Transverse colon (tissue), 4 donors: ENCODE measurements around the gene SOS1. TPM values are rescaled to one million over a fixed set of nuclear protein-coding genes. Genes with fewer than 3 reads are reported as not detected.

ENCODE experiments used
- DNase-seq: peaks from one replicate; pipeline ENCODE4 v3.0.0-alpha.2; 2019
- H3K27ac ChIP-seq, 4 donors: fragments of 200-600 bp; sonication (generic); 2 replicates each; pipeline ENCODE4 v1.5.1; 2016 to 2018; ENCODE audit warnings: inconsistent platforms in 4 of 4
- H3K27me3 ChIP-seq: fragments of 200-600 bp; sonication (generic); 2 replicates; pipeline ENCODE4 v1.5.1; 2017; ENCODE audit warnings: inconsistent platforms
- H3K36me3 ChIP-seq, 4 donors: fragments of 200-600 bp; sonication (generic); 2 replicates each; pipeline ENCODE4 v1.5.1; 2017 to 2019; ENCODE audit warnings: inconsistent platforms in 4 of 4
- H3K4me1 ChIP-seq, 4 donors: fragments of 200-600 bp; sonication (generic); 2 replicates each; pipeline ENCODE4 v1.5.1; 2017 to 2020; ENCODE audit warnings: inconsistent platforms in 4 of 4
- H3K4me3 ChIP-seq, 4 donors: fragments of 200-600 bp; sonication (generic); 1 replicate in 1 of 4; 2 replicates in 3 of 4; pipeline versions ENCODE4 v1.5.1 to v1.6.1; 2017 to 2019; ENCODE audit warnings: inconsistent platforms in 4 of 4
- H3K9me3 ChIP-seq, 2 donors: fragments of 200-600 bp; sonication (generic); 2 replicates each; pipeline ENCODE4 v1.5.1; 2017 to 2019; ENCODE audit warnings: inconsistent platforms in 2 of 2
- EP300 ChIP-seq: sonication (generic); formaldehyde crosslinking; IDR thresholded peaks from one replicate; pipeline ENCODE4 v1.6.1; 2017; ENCODE audit warnings: antibody characterized with exemption, low read depth
- POLR2A ChIP-seq: fragments of 450-650 bp; IDR thresholded peaks from one replicate; pipeline ENCODE4 v1.6.1; 2016; ENCODE audit warnings: antibody characterized with exemption, mild to moderate bottlenecking, moderate library complexity
- POLR2AphosphoS5 ChIP-seq, 3 donors: sonication (generic); formaldehyde crosslinking; IDR thresholded peaks; one replicate each; pipeline ENCODE4 v1.6.1; 2016; ENCODE audit warnings: antibody characterized with exemption in 3 of 3
- WGBS, 2 donors: methylation state at CpG; one replicate each; pipeline ENCODE4 v1.1.5; 2018; ENCODE audit warnings: low coverage in 1 of 2; 5-methylcytosine and 5-hydroxymethylcytosine counted together
- in situ Hi-C, 4 donors: fragments of 200-750 bp; cut with MboI; loops; one replicate each; pipeline versions ENCODE4 v1.15.0 to v1.15.1; 2017; ENCODE audit warnings: low sequenced_read_pairs in 3 of 4, low pct_ligation_motif_present in 1 of 4, low pct_unique_long_range_greater_than_20kb in 1 of 4
- intact Hi-C: fragments of 100-400 bp; cut with DNase I; formaldehyde crosslinking; loops from one replicate; pipeline ENCODE4 v1.15.1; 2023; ENCODE audit warnings: low total_unique reads
- total RNA-seq, 4 donors: library from RNA; depleted of rRNA; stranded (reverse); fragments of >200 nt; gene quantifications; one replicate each; pipeline ENCODE4 v1.1.0, GENCODE V29; 2016
- TF ChIP-seq, protein P1 (sequence below), 5 experiments: fragments of 200-600 bp in 3 of 5; fragments of 450-650 bp in 2 of 5; sonication (generic) in 3 of 5; IDR thresholded peaks; 1 replicate in 2 of 5; 2 replicates in 3 of 5; pipeline ENCODE4 v1.5.1; 2016 to 2017; ENCODE audit warnings: antibody characterized with exemption in 5 of 5, inconsistent platforms in 3 of 5, mild to moderate bottlenecking in 2 of 5, moderate library complexity in 1 of 5

SOS1 gene
- total RNA-seq, 4 donors from 2014 or later: 13.9 to 43.8 (median 23.0) TPM

DNA sequence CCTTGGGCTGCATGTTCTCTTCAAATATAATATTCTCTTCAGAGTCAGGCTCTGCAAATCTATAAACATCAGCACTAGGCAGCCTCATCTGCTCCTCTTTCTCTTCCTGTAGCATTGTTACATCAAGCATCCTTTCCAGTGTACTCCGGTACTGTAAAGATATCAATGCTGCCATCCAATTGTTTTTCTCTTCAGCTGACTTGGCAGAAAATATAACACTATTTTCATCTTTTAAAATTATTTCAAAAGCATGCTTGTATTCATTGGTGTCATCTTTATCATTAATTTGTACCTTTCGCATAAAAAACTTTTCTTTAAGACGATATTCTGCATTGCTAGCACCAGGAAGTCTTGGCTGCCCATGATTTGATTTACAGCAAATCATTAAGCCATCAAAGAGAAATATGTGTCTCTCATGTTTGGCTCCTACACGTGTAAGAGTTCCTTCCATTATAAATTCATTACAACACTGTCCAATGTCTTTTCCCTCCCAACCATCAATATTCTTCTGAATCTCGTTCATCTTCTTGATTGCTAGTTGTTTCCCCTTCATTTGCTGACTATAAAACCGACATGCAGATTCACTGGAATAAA, 98.1 kb downstream of the SOS1 start:
- in situ Hi-C loops: no loop called here
- Histone ChIP-seq H3K9me3 (no peaks in the 10 kb centered on the region), H3K27me3 (no peaks in the 10 kb centered on the region), H3K36me3 (peaks cover 0 to 23% (median 4%) of the 10 kb centered on the region in 4 donors), H3K4me3 (no peak overlapping the region), H3K27ac (peak overlapping the region in 1 of 4 donors; percentile 16), H3K4me1 (peaks cover 0 to 12% (median 2%) of the 10 kb centered on the region in 4 donors)
- no peak for DNase-seq
- TF ChIP-seq EP300: no peak
- no peak for TF ChIP-seq POLR2A
- TF ChIP-seq, protein P1, sequence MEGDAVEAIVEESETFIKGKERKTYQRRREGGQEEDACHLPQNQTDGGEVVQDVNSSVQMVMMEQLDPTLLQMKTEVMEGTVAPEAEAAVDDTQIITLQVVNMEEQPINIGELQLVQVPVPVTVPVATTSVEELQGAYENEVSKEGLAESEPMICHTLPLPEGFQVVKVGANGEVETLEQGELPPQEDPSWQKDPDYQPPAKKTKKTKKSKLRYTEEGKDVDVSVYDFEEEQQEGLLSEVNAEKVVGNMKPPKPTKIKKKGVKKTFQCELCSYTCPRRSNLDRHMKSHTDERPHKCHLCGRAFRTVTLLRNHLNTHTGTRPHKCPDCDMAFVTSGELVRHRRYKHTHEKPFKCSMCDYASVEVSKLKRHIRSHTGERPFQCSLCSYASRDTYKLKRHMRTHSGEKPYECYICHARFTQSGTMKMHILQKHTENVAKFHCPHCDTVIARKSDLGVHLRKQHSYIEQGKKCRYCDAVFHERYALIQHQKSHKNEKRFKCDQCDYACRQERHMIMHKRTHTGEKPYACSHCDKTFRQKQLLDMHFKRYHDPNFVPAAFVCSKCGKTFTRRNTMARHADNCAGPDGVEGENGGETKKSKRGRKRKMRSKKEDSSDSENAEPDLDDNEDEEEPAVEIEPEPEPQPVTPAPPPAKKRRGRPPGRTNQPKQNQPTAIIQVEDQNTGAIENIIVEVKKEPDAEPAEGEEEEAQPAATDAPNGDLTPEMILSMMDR (IDR thresholded peaks at IDR 0.05): no peak
- TF ChIP-seq POLR2AphosphoS5 (IDR thresholded peaks at IDR 0.05): no peak
- intact Hi-C loops: no loop called here
- 69 to 73% methylated on average over 6 of the region's 6 CpGs for WGBS, 2 donors

DNA sequence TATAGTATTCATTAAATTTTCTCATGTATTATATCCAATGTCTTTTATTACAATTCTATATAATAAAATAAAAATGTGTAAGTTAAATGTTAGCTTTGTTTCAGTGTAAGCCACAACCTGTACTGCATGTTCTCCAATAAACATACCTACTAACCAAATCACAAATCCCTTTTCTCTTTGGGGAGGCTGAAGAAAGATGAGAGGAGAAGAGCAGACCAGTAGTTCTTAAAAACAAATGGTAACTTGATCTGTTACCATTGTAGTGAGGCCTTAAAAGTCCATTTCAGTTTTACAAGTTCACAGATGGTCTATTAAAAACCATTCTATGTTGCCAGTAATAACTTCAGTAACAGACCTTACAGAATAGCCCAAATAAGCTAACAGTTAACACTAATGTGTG, 100.5 kb downstream of the SOS1 start:
- H3K27ac ChIP-seq: no peak overlapping the region
- in situ Hi-C loops (no loop called here), intact Hi-C loops (no loop called here)
- no peak overlapping the region for H3K4me3 ChIP-seq
- H3K9me3 ChIP-seq: no peaks in the 10 kb centered on the region
- peaks cover 0 to 23% (median 4%) of the 10 kb centered on the region in 4 donors for H3K36me3 ChIP-seq
- H3K27me3 ChIP-seq: no peaks in the 10 kb centered on the region
- peaks cover 0 to 21% (median 5%) of the 10 kb centered on the region in 4 donors for H3K4me1 ChIP-seq
- TF ChIP-seq, protein P1 (IDR thresholded peaks at IDR 0.05): no peak
- TF ChIP-seq EP300: no peak
- TF ChIP-seq POLR2AphosphoS5 (IDR thresholded peaks at IDR 0.05): no peak
- no peak for TF ChIP-seq POLR2A
- DNase-seq: no peak

DNA sequence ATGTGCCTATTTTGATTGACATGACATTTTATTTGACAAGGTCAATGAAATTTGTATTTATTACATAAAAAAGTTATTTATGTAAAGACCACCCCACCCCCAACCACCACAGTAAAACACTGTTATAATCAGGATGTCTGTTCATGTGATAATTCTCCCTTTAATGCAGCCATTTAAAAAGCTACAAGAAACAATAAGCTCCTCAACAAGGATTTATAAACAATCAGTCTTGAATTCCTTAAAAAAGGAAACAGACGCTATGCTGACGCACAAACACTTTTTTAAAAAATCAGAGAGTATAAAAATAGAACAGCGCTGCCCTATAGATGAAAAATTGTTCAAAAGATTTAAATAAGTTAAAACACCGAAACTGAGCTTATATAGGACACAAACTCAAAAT, 102.2 kb downstream of the SOS1 start:
- no peak for DNase-seq
- TF ChIP-seq EP300 (no peak), POLR2A (no peak), POLR2AphosphoS5 (IDR thresholded peaks at IDR 0.05) (no peak)
- TF ChIP-seq, protein P1 (IDR thresholded peaks at IDR 0.05): no peak
- intact Hi-C loops: no loop called here
- WGBS, 2 donors: 85 to 92% methylated on average over 4 of the region's 4 CpGs
- Histone ChIP-seq H3K27ac (peak overlapping the region in 1 of 4 donors; percentile 22), H3K36me3 (peaks cover 0 to 24% (median 6%) of the 10 kb centered on the region in 4 donors), H3K27me3 (no peaks in the 10 kb centered on the region), H3K4me3 (no peak overlapping the region), H3K4me1 (peaks cover 0 to 17% (median 5%) of the 10 kb centered on the region in 4 donors), H3K9me3 (no peaks in the 10 kb centered on the region)
- in situ Hi-C loops: no loop called here

DNA sequence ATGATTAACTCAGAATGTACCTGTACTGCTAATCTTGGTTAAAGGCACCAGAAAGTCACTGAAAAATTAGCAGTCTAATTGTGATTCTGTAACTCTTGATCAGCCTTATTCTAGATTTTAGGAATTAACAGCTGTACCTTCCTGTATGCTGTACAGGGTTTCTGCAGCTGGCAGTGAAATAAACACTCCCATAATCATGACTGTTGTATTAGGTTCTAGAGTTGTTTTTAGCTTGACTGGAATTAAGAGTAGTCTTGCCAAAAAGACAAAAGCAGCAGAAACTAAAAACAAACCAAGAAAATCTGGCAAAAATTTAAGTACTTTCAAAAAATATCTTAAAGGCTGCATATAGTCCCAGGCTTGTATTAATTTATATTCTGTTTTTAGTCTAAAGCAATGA, 103.5 kb downstream of the SOS1 start:
- Histone ChIP-seq H3K36me3 (peaks cover 0 to 22% (median 10%) of the 10 kb centered on the region in 4 donors), H3K27ac (no peak overlapping the region), H3K27me3 (no peaks in the 10 kb centered on the region), H3K4me3 (no peak overlapping the region), H3K4me1 (peaks cover 0 to 15% (median 5%) of the 10 kb centered on the region in 4 donors), H3K9me3 (no peaks in the 10 kb centered on the region)
- TF ChIP-seq POLR2AphosphoS5 (IDR thresholded peaks at IDR 0.05) (no peak), POLR2A (no peak), EP300 (no peak)
- TF ChIP-seq, protein P1 (IDR thresholded peaks at IDR 0.05): no peak
- in situ Hi-C loops (no loop called here), intact Hi-C loops (no loop called here)
- no peak for DNase-seq
